Measurements from ENCODE around the gene THSD4.

The THSD4 gene

GRCh38 chr15:71329497-71330260 is 214.4 kb downstream of the THSD4 start:
- no peak for DNase-seq (ENCODE audit: low spot score)

GRCh38 chr15:71330638-71331162 is 215.4 kb downstream of the THSD4 start:
- DNase-seq (ENCODE audit: low spot score): no peak

GRCh38 chr15:71331173-71331572 is 215.9 kb downstream of the THSD4 start:
- no peak for DNase-seq (ENCODE audit: low spot score)

- no peak for DNase-seq (ENCODE audit: low spot score)
Measured at GRCh38 chr15:71332431-71333004, 217.2 kb downstream of the THSD4 start.

- DNase-seq (ENCODE audit: low spot score): no peak
Measured at GRCh38 chr15:71333136-71333700, 217.9 kb downstream of the THSD4 start.

- DNase-seq (ENCODE audit: low spot score): no peak
Measured at GRCh38 chr15:71333839-71334238, 218.6 kb downstream of the THSD4 start.

GRCh38 chr15:71334434-71334833 is 219.2 kb downstream of the THSD4 start:
- DNase-seq (ENCODE audit: low spot score): no peak

GRCh38 chr15:71334873-71335272 is 219.6 kb downstream of the THSD4 start:
- DNase-seq (ENCODE audit: low spot score): no peak

GRCh38 chr15:71335591-71335990 is 220.3 kb downstream of the THSD4 start:
- DNase-seq (ENCODE audit: low spot score): no peak

- no peak for DNase-seq (ENCODE audit: low spot score)
Measured at GRCh38 chr15:71336671-71337070, 221.4 kb downstream of the THSD4 start.

GRCh38 chr15:71337197-71337845 is 222.1 kb downstream of the THSD4 start:
- DNase-seq (ENCODE audit: low spot score): no peak

- DNase-seq (ENCODE audit: low spot score): no peak
Measured at GRCh38 chr15:71338265-71338664, 223.0 kb downstream of the THSD4 start.

GRCh38 chr15:71338827-71339542 is 223.7 kb downstream of the THSD4 start:
- DNase-seq (ENCODE audit: low spot score): no peak

GRCh38 chr15:71341811-71342550 is 226.7 kb downstream of the THSD4 start:
- DNase-seq (ENCODE audit: low spot score): no peak

GRCh38 chr15:71342658-71343057 is 227.4 kb downstream of the THSD4 start:
- DNase-seq (ENCODE audit: low spot score): no peak

GRCh38 chr15:71344316-71344715 is 229.0 kb downstream of the THSD4 start:
- no peak for DNase-seq (ENCODE audit: low spot score)

GRCh38 chr15:71345186-71345585 is 229.9 kb downstream of the THSD4 start:
- DNase-seq (ENCODE audit: low spot score): no peak

- no peak for DNase-seq (ENCODE audit: low spot score)
Measured at GRCh38 chr15:71346464-71346863, 231.2 kb downstream of the THSD4 start.

- DNase-seq (ENCODE audit: low spot score): no peak
Measured at GRCh38 chr15:71348597-71348996, 233.3 kb downstream of the THSD4 start.

GRCh38 chr15:71349336-71349735 is 234.1 kb downstream of the THSD4 start:
- no peak for DNase-seq (ENCODE audit: low spot score)
